ENCODE results near the gene KLF11.
"Not testable (repeated sequence)": the region's sequence is repeated elsewhere in the genome, so short reads cannot be mapped to it uniquely, and the experiment has no call there.

Gene KLF11

DNA sequence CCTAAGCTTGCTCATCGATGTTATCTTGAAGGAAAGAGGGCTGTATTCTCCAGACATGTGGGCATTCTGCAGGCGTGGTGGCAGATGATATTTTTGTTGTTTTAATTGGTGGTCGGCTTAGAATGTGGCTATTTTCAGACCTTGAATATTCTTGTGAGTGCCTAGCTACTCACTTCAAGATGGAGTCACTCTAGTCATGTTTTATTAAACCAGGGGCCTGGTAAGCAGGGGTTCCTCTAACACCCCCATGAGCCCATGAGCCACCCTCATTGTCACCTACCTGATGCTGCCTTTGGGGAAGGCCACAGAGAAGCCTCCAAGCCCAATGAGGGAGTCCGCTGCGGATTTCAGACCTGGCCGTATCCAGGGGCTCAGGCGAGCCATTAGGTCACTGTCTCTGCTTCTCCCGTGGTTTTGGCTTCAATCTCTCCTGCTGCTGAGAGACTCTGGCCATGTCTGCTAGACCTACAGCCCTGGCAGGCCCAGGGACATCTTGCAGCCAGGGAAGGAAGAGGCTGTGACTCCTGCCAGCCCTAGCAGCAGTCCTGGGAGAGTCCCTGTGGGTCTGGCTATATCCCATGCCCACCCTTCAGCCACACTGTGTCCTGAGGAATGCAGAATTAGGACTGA is 16.3 kb upstream of the KLF11 start:
- no peak for DNase-seq (ENCODE audit: low spot score)

GRCh38 chr2:10027660-10028330 is 15.6 kb upstream of the KLF11 start:
- DNase-seq (ENCODE audit: low spot score): no peak

GRCh38 chr2:10028407-10028987 is 14.9 kb upstream of the KLF11 start:
- no peak for DNase-seq (ENCODE audit: low spot score)

DNA sequence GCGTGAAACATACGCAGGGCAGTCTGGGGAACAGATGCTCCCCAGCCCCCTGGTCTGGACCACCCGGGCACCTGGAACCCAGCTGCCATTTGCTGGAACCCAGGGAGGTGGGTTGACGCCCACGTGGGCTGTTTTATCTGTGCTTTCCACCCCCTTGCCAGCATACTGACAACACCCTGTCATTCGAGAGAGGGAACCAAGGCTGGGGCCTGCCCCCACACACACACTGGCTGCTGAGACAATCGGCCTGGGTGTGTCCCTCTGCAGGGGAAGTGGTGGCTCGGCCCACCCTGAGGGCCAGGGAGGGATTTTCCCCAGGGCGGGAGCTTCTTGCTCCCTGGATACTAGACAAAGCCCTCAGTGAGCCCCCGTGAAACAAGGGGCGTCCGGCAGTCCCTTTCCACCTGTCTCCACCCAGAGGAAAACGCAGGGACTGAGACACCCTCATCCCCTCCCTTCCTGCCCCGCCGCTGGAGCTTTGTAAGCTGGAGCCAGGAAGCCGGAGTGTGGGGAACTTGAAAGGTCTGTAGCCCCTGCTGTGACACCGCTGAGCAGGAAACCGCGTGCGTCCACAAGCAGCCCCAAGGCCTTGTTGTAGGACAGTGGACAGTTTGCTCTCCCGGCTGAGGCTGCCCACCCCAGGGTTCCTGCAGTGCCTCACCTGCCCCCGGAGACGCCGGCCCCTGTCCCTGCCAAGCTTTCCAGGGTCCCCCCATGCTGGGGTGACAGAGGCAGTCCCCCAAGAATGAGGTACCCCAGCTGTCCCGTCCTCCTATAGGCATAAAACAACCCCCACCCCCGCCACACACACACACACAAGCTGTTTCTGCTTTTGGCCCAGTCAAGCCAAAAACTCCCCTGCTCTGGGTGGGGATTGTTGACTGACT is 14.1 kb upstream of the KLF11 start:
- DNase-seq (ENCODE audit: low spot score): peak; percentile 72

DNA sequence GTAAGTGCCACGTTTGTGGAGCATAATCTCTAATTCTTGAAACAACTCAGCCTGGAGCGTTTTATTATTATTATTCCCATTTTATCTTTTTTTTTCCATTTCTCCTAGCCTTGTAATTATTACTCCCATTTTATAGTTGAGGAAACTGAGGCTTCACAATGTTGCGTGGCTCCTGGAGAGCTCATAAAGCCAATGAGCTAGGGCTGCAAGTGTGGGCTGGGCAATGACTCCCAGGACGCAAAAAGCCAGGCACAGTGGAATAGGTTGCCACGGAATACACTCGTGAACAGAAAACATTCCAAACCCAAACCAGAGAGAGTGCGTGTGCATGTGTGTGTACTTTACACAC is 13.5 kb upstream of the KLF11 start:
- DNase-seq (ENCODE audit: low spot score): no peak

- no peak for DNase-seq (ENCODE audit: low spot score)
Observed at GRCh38 chr2:10030311-10030736, 13.0 kb upstream of the KLF11 start.

DNA sequence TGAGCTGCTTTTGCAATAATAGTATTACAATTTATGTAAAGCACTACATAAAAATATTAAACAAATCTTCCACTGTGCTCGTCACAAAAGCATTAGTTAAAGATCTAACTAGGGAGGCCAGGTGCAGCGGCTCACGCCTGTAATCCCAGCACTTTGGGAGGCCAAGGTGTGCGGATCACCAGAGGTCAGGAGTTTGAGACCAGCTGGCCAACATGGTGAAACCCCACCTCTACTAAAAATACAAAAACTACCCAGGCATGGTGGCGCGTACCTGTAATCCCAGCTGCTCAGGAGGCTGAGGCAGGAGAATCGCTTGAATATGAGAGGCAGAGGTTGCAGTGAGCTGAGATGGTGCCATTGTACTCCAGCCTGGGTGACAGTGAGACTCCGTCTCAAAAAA is 12.6 kb upstream of the KLF11 start:
- DNase-seq (ENCODE audit: low spot score): not testable (repeated sequence)

DNA sequence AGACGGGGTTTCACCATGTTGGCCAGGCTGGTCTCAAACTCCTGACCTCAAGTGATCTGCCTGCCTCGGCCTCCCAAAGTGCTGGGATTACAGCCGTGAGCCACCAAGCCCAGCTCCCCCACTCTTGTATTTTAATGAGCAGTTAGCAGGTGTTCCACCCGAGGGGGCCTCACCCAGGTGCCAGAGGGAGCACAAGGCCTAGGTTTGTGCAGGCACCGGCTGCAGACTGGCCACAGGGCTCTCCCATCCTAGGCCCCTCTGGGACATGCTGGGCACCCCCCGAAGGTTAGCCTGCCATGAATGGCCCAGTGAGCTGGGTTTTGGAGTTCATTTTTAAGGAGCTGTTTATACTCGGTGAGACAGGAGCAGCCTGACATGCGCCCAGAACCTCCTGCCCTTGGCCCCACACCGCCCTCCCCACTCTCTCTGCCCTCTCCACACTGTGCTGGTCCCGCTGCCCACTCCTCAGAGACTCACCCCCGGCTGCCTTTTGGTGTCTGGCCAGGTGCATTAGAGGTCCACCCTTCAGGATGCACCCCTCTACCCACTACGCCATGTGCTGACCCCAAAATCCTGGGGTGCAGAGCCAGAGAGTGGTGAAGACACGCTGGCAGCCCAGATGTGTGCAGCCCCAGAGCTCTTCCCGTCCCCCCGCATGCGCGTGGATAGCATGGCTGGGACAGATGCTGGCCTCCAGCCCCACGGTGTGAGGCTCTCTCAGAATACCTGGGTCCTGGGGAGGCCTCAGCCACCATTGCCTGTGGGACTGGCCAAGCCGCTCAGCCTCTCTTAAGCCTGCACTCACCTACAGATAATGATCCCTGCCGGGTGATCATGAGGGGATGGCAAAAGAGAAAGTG is 11.2 kb upstream of the KLF11 start:
- DNase-seq (ENCODE audit: low spot score): no peak

DNA sequence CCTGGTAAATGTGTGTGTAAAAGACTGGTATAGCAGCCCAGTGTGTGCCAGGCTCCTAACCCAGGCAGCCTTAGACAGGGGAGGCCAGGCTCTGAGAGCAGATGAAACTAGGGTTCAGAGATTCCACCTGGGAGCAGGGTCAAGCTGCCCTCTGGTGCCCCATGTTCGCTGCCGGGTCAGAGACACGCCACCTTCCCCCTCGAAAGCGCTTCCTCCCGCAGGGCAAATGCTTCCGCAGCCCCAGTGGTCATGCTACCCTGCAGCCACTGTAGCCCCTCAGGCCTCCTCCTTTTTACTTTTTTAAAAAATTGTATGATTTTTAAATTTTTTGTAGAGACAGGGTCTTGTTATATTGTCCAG is 10.6 kb upstream of the KLF11 start:
- DNase-seq (ENCODE audit: low spot score): no peak

- no peak for DNase-seq (ENCODE audit: low spot score)
Observed at GRCh38 chr2:10033251-10034006, 9.9 kb upstream of the KLF11 start.

- DNase-seq (ENCODE audit: low spot score): no peak
Observed at GRCh38 chr2:10034333-10035052, 8.9 kb upstream of the KLF11 start.

GRCh38 chr2:10035053-10035422 is 8.3 kb upstream of the KLF11 start:
- DNase-seq (ENCODE audit: low spot score): peak; percentile 28

- DNase-seq (ENCODE audit: low spot score): no peak
Observed at GRCh38 chr2:10035633-10036032, 7.7 kb upstream of the KLF11 start.

DNA sequence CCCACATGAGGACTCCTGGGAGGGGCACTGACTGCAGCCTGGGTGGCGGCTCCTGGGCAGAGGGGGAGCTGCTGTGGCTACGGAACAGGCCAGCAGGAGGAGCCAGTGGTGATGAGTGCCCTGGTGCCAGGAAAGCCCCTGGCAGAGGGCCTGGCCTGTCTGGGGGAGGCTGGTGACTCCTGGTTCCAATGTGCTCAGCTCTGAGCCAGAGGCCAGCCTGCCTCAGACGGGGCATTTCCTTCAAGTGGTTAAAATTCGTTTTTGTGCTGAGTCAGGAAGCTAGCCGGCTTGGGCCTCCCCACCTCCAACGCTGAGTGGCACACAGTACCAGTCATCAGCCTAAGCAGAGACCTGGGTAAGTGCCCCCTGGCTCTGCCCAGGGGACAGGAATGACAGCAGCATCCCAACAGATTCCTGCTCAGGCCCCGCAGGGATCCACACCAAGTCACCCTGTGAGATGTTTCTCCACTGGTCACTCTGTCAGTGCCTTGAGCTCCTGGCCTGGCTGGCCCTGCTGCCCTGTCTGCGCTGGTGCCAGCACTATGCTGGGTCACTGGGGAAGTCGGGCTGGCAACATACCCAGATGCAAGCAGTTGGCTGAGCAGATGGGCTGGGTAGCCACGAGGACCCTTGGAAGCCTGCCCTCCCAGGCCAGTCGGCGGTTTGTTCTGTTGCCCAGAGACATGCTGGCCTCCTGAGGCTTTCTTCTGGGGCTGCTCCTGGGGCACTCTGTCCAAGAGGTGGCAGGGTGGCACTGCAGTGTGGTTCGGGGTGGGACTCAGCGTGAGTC is 7.1 kb upstream of the KLF11 start:
- DNase-seq (ENCODE audit: low spot score): peak; percentile 65

- DNase-seq (ENCODE audit: low spot score): no peak
Observed at GRCh38 chr2:10038123-10038522, 5.2 kb upstream of the KLF11 start.

GRCh38 chr2:10038716-10039115 is 4.6 kb upstream of the KLF11 start:
- no peak for DNase-seq (ENCODE audit: low spot score)

DNA sequence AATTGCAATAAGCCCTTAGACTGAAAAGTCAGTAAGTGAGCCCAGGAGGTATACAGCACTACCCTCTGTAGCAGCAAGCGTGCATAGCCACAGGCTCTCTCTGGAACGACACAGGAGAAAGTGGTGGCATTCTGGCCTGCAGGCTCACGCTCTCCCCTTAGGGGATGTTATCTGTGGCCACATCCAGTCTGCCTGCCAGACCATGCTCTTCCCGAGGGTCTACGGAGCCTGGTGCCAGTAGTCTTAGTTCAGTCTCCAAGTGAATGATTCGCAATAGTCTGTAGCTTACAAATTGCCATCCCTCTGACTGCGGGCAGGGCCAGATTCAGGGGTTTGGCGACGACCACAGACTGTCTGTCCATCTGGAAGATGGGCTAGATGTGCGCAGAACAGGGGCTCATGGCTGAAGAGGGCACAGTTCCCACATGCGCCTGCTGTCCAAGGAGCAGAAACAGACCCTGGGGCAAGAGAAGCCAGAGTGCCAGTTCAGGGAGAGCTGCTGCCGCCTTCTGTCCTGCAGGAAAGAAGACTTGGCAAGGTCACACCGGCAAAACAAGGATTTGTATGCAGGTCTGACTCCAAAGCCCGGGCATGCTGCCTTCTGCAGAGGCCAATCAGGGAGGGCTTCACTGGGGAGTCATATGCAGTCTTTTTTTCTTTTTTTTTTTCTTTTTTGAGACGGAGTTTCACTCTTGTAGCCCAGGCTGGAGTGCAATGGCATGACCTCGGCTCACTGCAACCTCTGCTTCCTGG is 3.5 kb upstream of the KLF11 start:
- DNase-seq (ENCODE audit: low spot score): no peak

DNA sequence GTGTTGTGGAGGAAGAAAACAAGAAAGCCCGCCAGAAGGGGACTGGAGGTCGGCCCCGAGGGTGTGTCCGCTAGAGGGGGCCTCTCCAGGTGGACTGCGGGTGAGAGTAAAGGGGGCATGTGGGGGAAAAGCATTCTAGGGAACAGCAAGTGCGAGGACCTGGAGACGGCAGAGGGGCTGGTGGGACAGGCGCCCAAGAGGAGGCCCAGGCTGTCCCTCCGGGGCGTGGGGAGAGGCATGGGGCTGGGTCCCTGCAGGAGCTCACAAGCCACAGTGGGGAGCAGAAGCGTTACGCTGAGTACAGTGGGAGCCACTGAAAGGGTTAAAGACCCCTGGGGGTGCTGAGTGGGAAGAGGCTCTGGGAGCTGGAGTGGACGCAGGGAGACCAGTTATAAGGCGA is 1.6 kb upstream of the KLF11 start:
- no peak for DNase-seq (ENCODE audit: low spot score)
